Neuronal stem cell (in vitro differentiated cells): ENCODE results near the gene AWAT2.

Source experiments
- DNase-seq: peaks from one replicate; pipeline ENCODE4 v3.0.0-alpha.2; 2013; ENCODE audit warnings: low spot score
- H2AFZ ChIP-seq: one replicate; pipeline ENCODE4 v1.6.1; 2013; ENCODE audit warnings: mild to moderate bottlenecking, low read length, inconsistent platforms
- H2AK5ac ChIP-seq: 2 replicates; pipeline ENCODE4 v1.6.1; 2013; ENCODE audit warnings: low read depth, mild to moderate bottlenecking, inconsistent platforms, low read length, moderate library complexity, mixed read lengths
- H2BK120ac ChIP-seq: 2 replicates; pipeline ENCODE4 v1.6.1; 2013; ENCODE audit warnings: low read depth, mild to moderate bottlenecking, inconsistent platforms, low read length, moderate library complexity, mixed read lengths
- H2BK12ac ChIP-seq: one replicate; pipeline ENCODE4 v1.6.1; 2013; ENCODE audit warnings: low read length, inconsistent platforms
- H2BK15ac ChIP-seq: 2 replicates; pipeline ENCODE4 v1.6.1; 2013; ENCODE audit warnings: mild to moderate bottlenecking, low read length, inconsistent platforms, mixed read lengths
- H2BK5ac ChIP-seq: one replicate; pipeline ENCODE4 v1.6.1; 2013; ENCODE audit warnings: inconsistent platforms, mild to moderate bottlenecking, low read length, moderate library complexity
- H3K14ac ChIP-seq: one replicate; pipeline ENCODE4 v1.6.1; 2013; ENCODE audit warnings: low read length, inconsistent platforms
- H3K18ac ChIP-seq: 2 replicates; pipeline ENCODE4 v1.6.1; 2013; ENCODE audit warnings: low read length, inconsistent platforms
- H3K23ac ChIP-seq: 2 replicates; pipeline ENCODE4 v1.6.1; 2013; ENCODE audit warnings: low read depth, mild to moderate bottlenecking, mixed read lengths, low read length, inconsistent platforms; ENCODE audit not compliant: poor library complexity
- H3K27ac ChIP-seq: replicated peaks from 3 replicates; pipeline ENCODE4 v1.5.1; 2013; ENCODE audit warnings: low read length, inconsistent platforms
- H3K27me3 ChIP-seq, 3 experiments: 2 replicates each; pipeline ENCODE4 v1.6.1; 2013; ENCODE audit warnings: low read length in 3 of 3, mild to moderate bottlenecking in 2 of 3, inconsistent platforms in 1 of 3, low read depth in 1 of 3, mixed read lengths in 1 of 3, moderate library complexity in 1 of 3; ENCODE audit not compliant: control insufficient read depth in 3 of 3, insufficient read depth in 3 of 3
- H3K36me3 ChIP-seq, 2 donors: replicated peaks in 1 of 2; 2 replicates each; pipeline ENCODE4 v1.6.1; 2013; ENCODE audit warnings: low read length in 2 of 2; ENCODE audit not compliant: control insufficient read depth in 2 of 2, insufficient read depth in 2 of 2
- H3K4ac ChIP-seq: 2 replicates; pipeline ENCODE4 v1.6.1; 2013; ENCODE audit warnings: inconsistent platforms, mild to moderate bottlenecking, low read length, moderate library complexity
- H3K4me1 ChIP-seq, 2 donors: 1 replicate in 1 of 2; 2 replicates in 1 of 2; pipeline ENCODE4 v1.6.1; 2013; ENCODE audit warnings: low read length in 2 of 2, low read depth in 1 of 2; ENCODE audit not compliant: control insufficient read depth in 2 of 2, insufficient read depth in 1 of 2
- H3K4me2 ChIP-seq: one replicate; pipeline ENCODE4 v1.6.1; 2013; ENCODE audit warnings: mild to moderate bottlenecking, low read length, inconsistent platforms; ENCODE audit not compliant: insufficient read depth, poor library complexity, severe bottlenecking
- H3K4me3 ChIP-seq, 2 donors: 2 replicates each; pipeline ENCODE4 v1.5.1; 2013; ENCODE audit warnings: low read length in 2 of 2, mild to moderate bottlenecking in 2 of 2, inconsistent platforms in 1 of 2, moderate library complexity in 1 of 2
- H3K79me1 ChIP-seq: one replicate; pipeline ENCODE4 v1.6.1; 2013; ENCODE audit warnings: low read depth, mild to moderate bottlenecking, inconsistent platforms, low read length, moderate library complexity
- H3K9ac ChIP-seq: one replicate; pipeline ENCODE4 v1.6.1; 2013; ENCODE audit warnings: mild to moderate bottlenecking, low read depth, low read length, inconsistent platforms; ENCODE audit not compliant: poor library complexity
- H3K9me3 ChIP-seq, 2 donors: replicated peaks in 1 of 2; 2 replicates each; pipeline versions ENCODE3 to v1.6.1; 2013; ENCODE audit warnings: low read length in 2 of 2, mild to moderate bottlenecking in 2 of 2, inconsistent platforms in 1 of 2, low read depth in 1 of 2, mixed read lengths in 1 of 2, moderate library complexity in 1 of 2; ENCODE audit not compliant: control insufficient read depth in 2 of 2, insufficient read depth in 1 of 2
- H4K8ac ChIP-seq: one replicate; pipeline ENCODE4 v1.6.1; 2013; ENCODE audit warnings: low read depth, mild to moderate bottlenecking, inconsistent platforms, low read length, moderate library complexity
- H4K91ac ChIP-seq: one replicate; pipeline ENCODE4 v1.6.1; 2013; ENCODE audit warnings: low read length, low read depth, mild to moderate bottlenecking, inconsistent platforms; ENCODE audit not compliant: poor library complexity
- WGBS, 2 donors: extraction: QIAGEN DNeasy Blood & Tissue Kit; methylation state at CpG; one replicate each; pipeline ENCODE4 v1.1.7; 2013; ENCODE audit warnings: missing lambda C conversion rate in 2 of 2, mixed read lengths in 1 of 2; ENCODE audit not compliant: insufficient read length in 2 of 2, insufficient replicate concordance in 1 of 2; ENCODE audit errors: extremely low coverage in 2 of 2; 5-methylcytosine and 5-hydroxymethylcytosine counted together

Gene AWAT2

GRCh38 chrX:70009970-70010369 is 39.8 kb downstream of the AWAT2 start:
- H3K27ac ChIP-seq: no peak overlapping the region
- WGBS, 2 donors: no CpG with 5 or more reads among the region's 2 CpGs
- DNase-seq: no peak

GRCh38 chrX:70009049-70009448 is 40.7 kb downstream of the AWAT2 start:
- Histone ChIP-seq H3K23ac (no peak overlapping the region), H3K4ac (no peak overlapping the region), H2BK12ac (no peak overlapping the region), H2BK15ac (no peak overlapping the region), H2AFZ (no peak overlapping the region), H4K8ac (no peak overlapping the region), H3K4me1 (peaks cover 0 to 6% of the 10 kb centered on the region in 2 donors), H2BK5ac (no peak overlapping the region), H3K9ac (no peak overlapping the region), H3K9me3 (no peaks in the 10 kb centered on the region), H3K36me3 (no peaks in the 10 kb centered on the region), H3K18ac (no peak overlapping the region), H4K91ac (no peak overlapping the region), H2AK5ac (no peak overlapping the region), H2BK120ac (no peak overlapping the region), H3K4me3 (no peak overlapping the region), H3K27ac (no peak overlapping the region), H3K14ac (no peak overlapping the region), H3K27me3 (no peaks in the 10 kb centered on the region), H3K79me1 (no peaks in the 10 kb centered on the region), H3K4me2 (no peak overlapping the region)
- no peak for DNase-seq

More at GRCh38 chrX:70009970-70010369, 39.8 kb downstream of the AWAT2 start:
- H3K36me3 ChIP-seq: no peaks in the 10 kb centered on the region
- H3K79me1 ChIP-seq: no peaks in the 10 kb centered on the region
- no peak overlapping the region for H3K9ac ChIP-seq
- no peak overlapping the region for H3K14ac ChIP-seq
- no peak overlapping the region for H2AFZ ChIP-seq
- H2AK5ac ChIP-seq: no peak overlapping the region
- no peak overlapping the region for H4K91ac ChIP-seq
- no peak overlapping the region for H2BK5ac ChIP-seq
- no peak overlapping the region for H3K4me2 ChIP-seq
- no peak overlapping the region for H3K18ac ChIP-seq
- H4K8ac ChIP-seq: no peak overlapping the region
- H2BK120ac ChIP-seq: no peak overlapping the region
- no peak overlapping the region for H3K4me3 ChIP-seq
- H3K4me1 ChIP-seq: peaks cover 0 to 6% of the 10 kb centered on the region in 2 donors
- no peak overlapping the region for H3K23ac ChIP-seq
- no peak overlapping the region for H3K4ac ChIP-seq
- H3K27me3 ChIP-seq: no peaks in the 10 kb centered on the region
- H3K9me3 ChIP-seq: no peaks in the 10 kb centered on the region
- H2BK15ac ChIP-seq: no peak overlapping the region
- H2BK12ac ChIP-seq: no peak overlapping the region

- H3K4me1 ChIP-seq: peaks cover 0 to 1% of the 10 kb centered on the region in 2 donors
- H2BK120ac ChIP-seq: no peak overlapping the region
- H2BK5ac ChIP-seq: no peak overlapping the region
- no peak overlapping the region for H2AFZ ChIP-seq
- H3K79me1 ChIP-seq: no peaks in the 10 kb centered on the region
- H4K91ac ChIP-seq: no peak overlapping the region
- no peak overlapping the region for H2BK15ac ChIP-seq
- H2AK5ac ChIP-seq: no peak overlapping the region
- no peaks in the 10 kb centered on the region for H3K9me3 ChIP-seq
- H2BK12ac ChIP-seq: no peak overlapping the region
- H3K4ac ChIP-seq: no peak overlapping the region
- H3K4me3 ChIP-seq: no peak overlapping the region
- no peak overlapping the region for H3K18ac ChIP-seq
- no peak overlapping the region for H3K9ac ChIP-seq
- no peak overlapping the region for H3K27ac ChIP-seq
- H3K23ac ChIP-seq: no peak overlapping the region
- no peak overlapping the region for H3K4me2 ChIP-seq
- H4K8ac ChIP-seq: no peak overlapping the region
- no peak overlapping the region for H3K14ac ChIP-seq
- no peak for DNase-seq
- H3K27me3 ChIP-seq: no peaks in the 10 kb centered on the region
- no peaks in the 10 kb centered on the region for H3K36me3 ChIP-seq
These were observed 41.8 kb downstream of the AWAT2 start for GRCh38 chrX:70007946-70008345.

GRCh38 chrX:70001708-70002341 is 47.9 kb downstream of the AWAT2 start:
- Histone ChIP-seq H4K8ac (no peak overlapping the region), H2BK120ac (no peak overlapping the region), H3K36me3 (no peaks in the 10 kb centered on the region), H3K14ac (no peak overlapping the region), H3K9me3 (no peaks in the 10 kb centered on the region), H3K27ac (no peak overlapping the region), H3K9ac (no peak overlapping the region), H2AK5ac (no peak overlapping the region), H3K79me1 (no peaks in the 10 kb centered on the region), H3K4ac (no peak overlapping the region), H3K18ac (no peak overlapping the region), H3K27me3 (no peaks in the 10 kb centered on the region), H3K4me1 (no peaks in the 10 kb centered on the region), H2BK12ac (no peak overlapping the region), H2BK15ac (no peak overlapping the region), H3K4me3 (no peak overlapping the region), H2AFZ (no peak overlapping the region), H2BK5ac (no peak overlapping the region), H3K4me2 (no peak overlapping the region), H4K91ac (no peak overlapping the region), H3K23ac (no peak overlapping the region)
- no peak for DNase-seq
- WGBS, 2 donors: no CpG with 5 or more reads among the region's 3 CpGs
